Endothelial cell of umbilical vein (primary cell): Measurements from ENCODE around the gene UNC5CL.

ENCODE experiments used
- CTCF ChIP-seq, 2 donors: IDR thresholded peaks; 1 replicate in 1 of 2; 2 replicates in 1 of 2; pipeline ENCODE4 v1.5.1; 2011; ENCODE audit warnings: low read length in 2 of 2, mild to moderate bottlenecking in 2 of 2, moderate library complexity in 2 of 2, control low read depth in 1 of 2, inconsistent platforms in 1 of 2, low read depth in 1 of 2; ENCODE audit not compliant: insufficient read depth in 1 of 2; ENCODE audit errors: extremely low read depth in 1 of 2
- EZH2 ChIP-seq: IDR thresholded peaks from 2 replicates; pipeline ENCODE4 v1.6.1; 2012; ENCODE audit warnings: borderline replicate concordance, low read depth, mild to moderate bottlenecking, moderate library complexity, low read length, inconsistent platforms; ENCODE audit not compliant: severe bottlenecking
- FOS ChIP-seq: IDR thresholded peaks from 2 replicates; pipeline ENCODE4 v1.6.1; 2011; ENCODE audit warnings: mild to moderate bottlenecking, low read length, moderate library complexity, borderline replicate concordance; ENCODE audit not compliant: insufficient read depth
- JUN ChIP-seq: IDR thresholded peaks from 2 replicates; pipeline ENCODE4 v1.6.1; 2011; ENCODE audit warnings: borderline replicate concordance, low read depth; ENCODE audit not compliant: insufficient read length, insufficient read depth
- MYC ChIP-seq: IDR thresholded peaks from one replicate; pipeline ENCODE4 v1.6.1; 2011; ENCODE audit warnings: mild to moderate bottlenecking, low read depth, low read length
- POLR2A ChIP-seq: IDR thresholded peaks from 2 replicates; pipeline ENCODE4 v1.6.1; 2012; ENCODE audit warnings: low read depth, mild to moderate bottlenecking, control low read depth, low read length
- POLR2AphosphoS5 ChIP-seq: IDR thresholded peaks from 2 replicates; pipeline ENCODE4 v1.6.1; 2012; ENCODE audit warnings: low read depth, mild to moderate bottlenecking, control low read depth, low read length, moderate library complexity; ENCODE audit not compliant: insufficient read depth
- TF ChIP-seq, protein P1 (sequence below): IDR thresholded peaks from 2 replicates; pipeline ENCODE4 v1.6.1; 2011; ENCODE audit not compliant: insufficient read depth, insufficient read length

DNA sequence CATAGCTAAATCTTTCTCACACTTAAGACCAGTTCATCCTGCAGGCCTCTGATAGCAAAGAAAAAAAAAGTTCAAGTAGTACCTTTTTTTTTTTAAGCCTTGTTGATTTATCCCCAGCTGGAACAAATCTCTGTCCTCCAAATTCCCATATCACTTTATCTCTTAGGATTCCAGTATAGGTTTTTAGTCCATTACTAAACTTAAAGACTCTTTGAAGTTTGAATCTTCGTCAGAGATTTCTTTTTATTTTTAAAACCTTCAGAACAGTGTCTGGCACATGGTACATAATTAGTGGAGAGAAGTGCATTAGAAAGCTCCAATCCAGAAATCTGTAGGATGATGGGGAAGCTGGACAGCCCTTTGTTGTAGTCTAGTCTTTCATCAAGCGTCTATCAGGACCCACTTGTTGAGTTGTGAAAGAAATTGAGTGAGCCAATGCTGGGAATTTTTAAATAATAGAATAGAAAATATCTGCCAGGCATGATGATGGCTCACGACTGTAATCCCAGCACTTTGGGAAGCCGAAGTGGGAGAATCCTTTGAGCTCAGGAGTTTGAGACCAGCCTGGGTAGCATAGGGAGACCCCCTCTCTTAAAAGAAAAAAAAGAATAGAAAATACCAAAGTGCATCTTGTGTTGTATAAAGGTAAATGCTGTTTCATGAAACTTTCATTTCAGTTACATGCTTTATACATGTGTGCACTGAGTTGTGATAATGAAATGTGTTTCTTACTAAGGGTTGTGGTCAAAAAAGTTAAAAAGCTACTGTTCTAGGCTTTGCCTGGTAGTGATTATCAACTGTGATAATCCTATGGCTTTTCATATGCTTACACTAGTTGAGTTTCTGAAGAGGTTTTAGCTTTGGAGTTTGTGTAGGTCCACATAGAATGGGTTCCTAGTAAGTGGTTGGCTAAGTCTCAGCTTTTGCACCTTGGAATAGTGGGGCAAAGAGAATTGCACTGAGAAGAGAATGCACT is 36.9 kb upstream of the UNC5CL start:
- TF ChIP-seq CTCF (IDR thresholded peaks at IDR 0.05; ENCODE audit: extremely low read depth in 1 of 2, insufficient read depth in 1 of 2, low read depth in 1 of 2, low read length in 2 of 2) (no peak), POLR2AphosphoS5 (no peak), POLR2A (no peak), EZH2 (no peak), MYC (no peak), FOS (no peak), JUN (no peak)
- TF ChIP-seq, protein P1, sequence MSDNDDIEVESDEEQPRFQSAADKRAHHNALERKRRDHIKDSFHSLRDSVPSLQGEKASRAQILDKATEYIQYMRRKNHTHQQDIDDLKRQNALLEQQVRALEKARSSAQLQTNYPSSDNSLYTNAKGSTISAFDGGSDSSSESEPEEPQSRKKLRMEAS, result no peak
